ENCODE results near the gene TMEM17. TPM values are rescaled to one million over a fixed set of nuclear protein-coding genes. Genes with fewer than 3 reads are reported as not detected.

The TMEM17 gene
- total and polyA plus RNA-seq, 12 donors, result 0.66 to 3.2 (median 2.1) TPM

DNA sequence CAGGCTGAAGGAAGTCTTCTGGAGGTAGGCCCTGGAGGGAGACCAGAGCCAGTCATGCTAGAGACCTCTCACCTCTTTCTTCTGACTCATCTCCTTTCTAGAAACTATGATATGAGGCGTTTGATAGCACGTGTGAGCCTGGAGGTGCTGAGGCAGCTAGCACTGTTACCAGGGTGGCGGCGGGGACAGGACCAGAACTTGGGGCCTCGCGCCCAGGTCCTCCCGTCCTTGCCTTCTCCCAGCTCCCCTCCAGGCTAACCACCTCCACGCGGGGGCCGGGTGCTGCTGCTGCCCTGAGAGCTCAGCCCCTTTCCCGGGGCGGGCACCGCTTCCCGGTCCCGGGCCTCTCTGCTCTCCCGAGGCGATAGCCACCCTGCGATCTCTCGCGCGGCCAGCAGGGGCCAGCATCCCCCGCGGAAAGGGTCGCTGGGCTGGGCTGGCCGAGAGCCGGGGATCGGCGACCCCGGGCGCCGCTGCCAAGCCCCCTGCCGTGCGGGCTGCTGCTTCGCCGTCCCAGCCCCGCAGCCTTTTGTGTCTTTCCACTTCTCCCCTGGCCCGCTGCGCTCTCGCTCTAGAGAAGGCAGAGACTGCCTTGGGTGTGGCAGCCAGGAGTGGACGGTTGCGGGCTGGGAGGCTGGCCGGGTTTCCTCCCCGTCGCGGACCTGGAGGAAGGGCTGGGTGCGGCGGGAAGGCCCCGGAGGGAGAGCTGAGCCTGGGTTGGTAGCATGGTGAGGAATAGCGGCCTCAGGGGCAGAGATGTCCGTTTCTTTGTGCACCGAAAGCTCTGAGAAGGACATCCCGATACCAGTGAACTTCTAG lies 49.1 kb downstream of the TMEM17 start:
- DNase-seq, result peak; percentile 62 to 79
- Histone ChIP-seq H3K27me3 (no peaks in the 10 kb centered on the region), H3K36me3 (no peaks in the 10 kb centered on the region), H3K27ac (peak overlapping the region; percentile 14 to 88 (median 78)), H3K4me1 (peaks cover 2 to 19% (median 11%) of the 10 kb centered on the region in 9 donors), H3K4me3 (peak overlapping the region; percentile 43 to 86 (median 72)), H3K9me3 (no peaks in the 10 kb centered on the region)
- TF ChIP-seq, protein P1, sequence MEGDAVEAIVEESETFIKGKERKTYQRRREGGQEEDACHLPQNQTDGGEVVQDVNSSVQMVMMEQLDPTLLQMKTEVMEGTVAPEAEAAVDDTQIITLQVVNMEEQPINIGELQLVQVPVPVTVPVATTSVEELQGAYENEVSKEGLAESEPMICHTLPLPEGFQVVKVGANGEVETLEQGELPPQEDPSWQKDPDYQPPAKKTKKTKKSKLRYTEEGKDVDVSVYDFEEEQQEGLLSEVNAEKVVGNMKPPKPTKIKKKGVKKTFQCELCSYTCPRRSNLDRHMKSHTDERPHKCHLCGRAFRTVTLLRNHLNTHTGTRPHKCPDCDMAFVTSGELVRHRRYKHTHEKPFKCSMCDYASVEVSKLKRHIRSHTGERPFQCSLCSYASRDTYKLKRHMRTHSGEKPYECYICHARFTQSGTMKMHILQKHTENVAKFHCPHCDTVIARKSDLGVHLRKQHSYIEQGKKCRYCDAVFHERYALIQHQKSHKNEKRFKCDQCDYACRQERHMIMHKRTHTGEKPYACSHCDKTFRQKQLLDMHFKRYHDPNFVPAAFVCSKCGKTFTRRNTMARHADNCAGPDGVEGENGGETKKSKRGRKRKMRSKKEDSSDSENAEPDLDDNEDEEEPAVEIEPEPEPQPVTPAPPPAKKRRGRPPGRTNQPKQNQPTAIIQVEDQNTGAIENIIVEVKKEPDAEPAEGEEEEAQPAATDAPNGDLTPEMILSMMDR (IDR thresholded peaks at IDR 0.05), result peak; percentile 87 to 99 (median 99)
- intact Hi-C loops (cut with DNase I), result loop anchor here (1.0 to 5.0 kb wide), 7 partner anchors 50 to 320 kb away; partner anchors contain the start of genes EHBP1 (in 4 of the 10) and TMEM17 (in 2 of the 10)
- 3 to 7% methylated on average over 39 to 52 of the region's 52 CpGs for WGBS, 2 donors
- peak; percentile 86 to 94 (median 88) for ATAC-seq

DNA sequence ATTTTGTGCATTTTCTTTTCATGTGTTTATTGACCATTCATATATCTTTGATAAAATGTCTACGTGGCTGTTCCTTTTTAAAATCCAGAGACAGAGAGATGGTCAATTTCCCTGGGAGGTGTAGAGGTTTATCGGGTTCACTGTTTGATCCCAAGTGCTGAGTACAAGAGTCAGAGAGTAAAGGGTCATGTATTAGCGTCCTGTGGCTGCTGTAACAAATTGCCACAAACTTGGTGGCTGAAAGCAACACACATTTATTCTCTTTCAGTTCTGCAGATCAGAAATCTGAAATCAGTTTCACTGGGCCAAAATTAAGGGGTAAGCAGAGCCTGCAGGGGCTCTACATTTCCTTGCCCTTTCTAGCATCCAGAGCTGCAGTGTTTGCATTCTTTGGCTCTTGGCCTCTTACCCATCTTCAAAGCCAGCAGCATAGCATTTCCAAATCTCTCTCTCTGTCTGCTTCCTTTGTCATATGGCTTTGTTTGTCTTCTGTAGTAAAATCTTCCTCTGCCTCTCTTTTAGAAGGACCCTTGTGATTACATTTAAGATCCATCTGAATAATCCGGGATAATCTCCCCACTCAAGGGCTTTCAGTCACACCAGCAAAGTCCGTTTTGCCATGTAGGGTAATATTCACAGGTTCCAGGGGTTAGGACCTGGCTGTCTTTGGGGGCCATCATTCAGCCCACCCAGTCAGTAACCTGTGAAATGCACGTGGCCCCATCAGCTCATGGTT lies 49.9 kb downstream of the TMEM17 start:
- H3K27me3 ChIP-seq, result no peaks in the 10 kb centered on the region
- TF ChIP-seq, protein P1 (IDR thresholded peaks at IDR 0.05), result no peak
- no peak overlapping the region for H3K27ac ChIP-seq
- peaks cover 0 to 19% (median 11%) of the 10 kb centered on the region in 9 donors for H3K4me1 ChIP-seq
- 87 to 89% methylated on average over 6 of the region's 6 CpGs for WGBS, 2 donors
- peak overlapping the region in 1 of 10 donors; percentile 80 for H3K4me3 ChIP-seq
- H3K36me3 ChIP-seq, result no peaks in the 10 kb centered on the region
- intact Hi-C loops (cut with DNase I), result loop anchor here in 8 of 10 donors (2.0 to 5.0 kb wide), 4 partner anchors 51 to 321 kb away; partner anchors contain the start of genes EHBP1 (in 3 of the 8) and TMEM17 (in 2 of the 8)
- H3K9me3 ChIP-seq, result no peaks in the 10 kb centered on the region
- no peak for ATAC-seq
- no peak for DNase-seq

DNA sequence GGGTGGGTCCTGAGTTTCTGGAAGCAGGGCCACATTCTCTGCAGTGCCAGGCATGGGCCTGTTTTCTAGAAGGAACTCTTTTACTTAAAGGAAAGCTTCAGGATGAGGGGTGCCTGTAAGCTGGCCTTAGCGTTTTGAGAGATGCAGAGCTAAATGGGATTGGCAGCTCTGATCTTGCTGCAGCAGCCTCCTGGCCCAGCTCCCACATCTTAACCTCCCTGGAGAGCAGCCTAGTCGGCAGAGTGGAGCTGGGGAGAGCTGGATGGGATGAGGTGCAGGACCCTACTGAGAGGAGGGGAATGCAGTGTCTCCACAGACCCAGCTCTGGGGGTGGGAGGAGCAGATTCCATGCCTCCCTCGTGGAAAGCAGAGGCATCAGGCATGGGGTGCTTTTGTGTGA lies 52.0 kb downstream of the TMEM17 start:
- no peak for ATAC-seq
- intact Hi-C loops (cut with DNase I), result no loop called here
- TF ChIP-seq, protein P1 (IDR thresholded peaks at IDR 0.05), result no peak

DNA sequence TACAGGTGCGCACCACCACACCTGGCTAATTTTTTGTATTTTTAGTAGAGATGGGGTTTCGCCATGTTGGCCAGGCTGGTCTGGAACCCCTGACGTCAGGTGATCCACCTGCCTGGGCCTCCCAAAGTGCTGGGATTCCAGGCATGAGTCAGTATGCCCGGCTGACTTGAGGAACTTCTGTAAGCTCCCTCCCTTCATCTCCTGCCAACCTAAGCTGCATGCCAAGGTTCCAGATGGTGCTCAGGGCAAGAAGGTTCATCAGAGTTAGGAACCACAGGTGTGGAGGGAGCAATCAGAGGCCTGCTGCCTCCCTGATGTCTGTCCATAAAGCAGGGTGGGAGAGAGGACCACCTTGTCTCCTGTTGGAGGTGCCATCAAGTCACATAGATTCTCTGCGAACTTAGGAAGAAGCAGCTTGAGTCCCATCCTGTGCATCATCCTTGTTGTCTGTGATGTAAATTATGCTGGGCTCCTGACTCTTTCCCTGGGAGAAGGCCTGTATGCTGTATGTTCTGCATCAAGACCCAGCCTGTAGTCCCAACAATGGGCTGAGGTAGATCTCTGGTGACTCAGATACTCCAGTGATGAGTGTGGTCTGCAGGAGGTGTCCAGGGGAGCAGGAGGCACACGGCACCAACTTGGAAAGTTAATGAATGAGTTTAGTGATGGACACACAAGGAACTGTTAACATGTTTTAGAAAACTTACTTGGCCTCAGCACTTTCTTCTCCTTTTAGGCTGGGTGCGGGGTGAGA lies 53.1 kb downstream of the TMEM17 start:
- WGBS, 2 donors, result 88 to 90% methylated on average over 7 of the region's 7 CpGs
- no peak overlapping the region for H3K27ac ChIP-seq
- no peak overlapping the region for H3K4me3 ChIP-seq
- TF ChIP-seq, protein P1 (IDR thresholded peaks at IDR 0.05), result no peak
- H3K4me1 ChIP-seq, result peaks cover 0 to 15% (median 11%) of the 10 kb centered on the region in 9 donors
- H3K36me3 ChIP-seq, result no peaks in the 10 kb centered on the region
- H3K9me3 ChIP-seq, result no peaks in the 10 kb centered on the region
- ATAC-seq, result no peak
- H3K27me3 ChIP-seq, result no peaks in the 10 kb centered on the region
- intact Hi-C loops (cut with DNase I), result no loop called here
- no peak for DNase-seq

More for the DNA sequence above, 52.0 kb downstream of the TMEM17 start:
- 34 to 47% methylated on average over 3 of the region's 3 CpGs for WGBS, 2 donors
- DNase-seq, result no peak
- H3K27ac ChIP-seq, result no peak overlapping the region
- H3K4me3 ChIP-seq, result no peak overlapping the region
- no peaks in the 10 kb centered on the region for H3K27me3 ChIP-seq
- H3K9me3 ChIP-seq, result no peaks in the 10 kb centered on the region
- H3K36me3 ChIP-seq, result no peaks in the 10 kb centered on the region
- peaks cover 0 to 16% (median 11%) of the 10 kb centered on the region in 9 donors for H3K4me1 ChIP-seq
